ENCODE measurements around the gene C21orf58. TPM values are rescaled to one million over a fixed set of nuclear protein-coding genes. Genes with fewer than 3 reads are reported as not detected.
"Not testable (repeated sequence)": the region's sequence is repeated elsewhere in the genome, so short reads cannot be mapped to it uniquely, and the experiment has no call there.

The C21orf58 gene
- polyA plus RNA-seq, 3 donors: 0.15 to 0.73 (median 0.21) TPM

- Histone ChIP-seq H3K4me1 (ENCODE audit: control insufficient read depth in 1 of 2, insufficient read depth in 2 of 2, low read length in 2 of 2) (no peaks in the 10 kb centered on the region), H3K9ac (ENCODE audit: insufficient read depth, low read length, poor library complexity, severe bottlenecking) (no peak overlapping the region), H3K9me3 (replicated peaks in 1 of 2; ENCODE audit: control insufficient read depth in 1 of 2, insufficient read depth in 1 of 2, low read length in 2 of 2) (no peaks in the 10 kb centered on the region), H3K4me3 (replicated peaks in 1 of 3; ENCODE audit: low read depth in 2 of 3, low read length in 3 of 3) (no peak overlapping the region), H3K36me3 (replicated peaks in 1 of 2; ENCODE audit: control insufficient read depth in 1 of 2, insufficient read depth in 2 of 2, low read length in 2 of 2) (peaks cover 22 to 65% of the 10 kb centered on the region in 2 donors), H3K27me3 (ENCODE audit: control insufficient read depth in 2 of 2, insufficient read depth in 2 of 2, low read length in 2 of 2) (no peaks in the 10 kb centered on the region), H3K79me2 (ENCODE audit: insufficient read depth, low read length) (no peaks in the 10 kb centered on the region), H3K27ac (ENCODE audit: low read depth in 1 of 2, low read length in 2 of 2) (no peak overlapping the region), H2AFZ (ENCODE audit: insufficient read depth, low read depth, low read length, poor library complexity, severe bottlenecking) (no peak overlapping the region), H3K4me2 (replicated peaks; ENCODE audit: extremely low read depth, low read length, poor library complexity, severe bottlenecking) (no peak overlapping the region), H4K20me1 (ENCODE audit: insufficient read depth, low read length) (no peaks in the 10 kb centered on the region)
- Mint-ChIP-seq H3K9me3 (no peaks in the 10 kb centered on the region), H3K36me3 (peaks cover 25 to 76% of the 10 kb centered on the region in 2 donors), H3K27me3 (ENCODE audit: low read depth in 3 of 3) (no peaks in the 10 kb centered on the region), H3K4me1 (no peaks in the 10 kb centered on the region), H3K4me3 (no peak overlapping the region), H3K27ac (no peak overlapping the region)
- DNase-seq: no peak
- intact Hi-C loops (cut with micrococcal nuclease): no loop called here
- TF ChIP-seq CTCF (IDR thresholded peaks at IDR 0.05): no peak
Measured at GRCh38 chr21:46311568-46311967, 12.1 kb downstream of the C21orf58 start.

- H3K27ac Mint-ChIP-seq; H4K20me1 ChIP-seq (ENCODE audit: insufficient read depth, low read length); H3K27me3 ChIP-seq (ENCODE audit: control insufficient read depth in 2 of 2, insufficient read depth in 2 of 2, low read length in 2 of 2); H3K4me1 ChIP-seq (ENCODE audit: control insufficient read depth in 1 of 2, insufficient read depth in 2 of 2, low read length in 2 of 2); H3K9me3 Mint-ChIP-seq; H3K4me3 ChIP-seq (replicated peaks in 1 of 3; ENCODE audit: low read depth in 2 of 3, low read length in 3 of 3); H3K9ac ChIP-seq (ENCODE audit: insufficient read depth, low read length, poor library complexity, severe bottlenecking); H2AFZ ChIP-seq (ENCODE audit: insufficient read depth, low read depth, low read length, poor library complexity, severe bottlenecking); H3K4me2 ChIP-seq (replicated peaks; ENCODE audit: extremely low read depth, low read length, poor library complexity, severe bottlenecking); intact Hi-C loops (cut with micrococcal nuclease); H3K4me1 Mint-ChIP-seq; H3K9me3 ChIP-seq (replicated peaks in 1 of 2; ENCODE audit: control insufficient read depth in 1 of 2, insufficient read depth in 1 of 2, low read length in 2 of 2); H3K27ac ChIP-seq (ENCODE audit: low read depth in 1 of 2, low read length in 2 of 2); DNase-seq; H3K79me2 ChIP-seq (ENCODE audit: insufficient read depth, low read length); H3K4me3 Mint-ChIP-seq; H3K27me3 Mint-ChIP-seq (ENCODE audit: low read depth in 3 of 3): not testable (repeated sequence)
- peaks cover 21 to 67% of the 10 kb centered on the region in 2 donors for H3K36me3 ChIP-seq (replicated peaks in 1 of 2; ENCODE audit: control insufficient read depth in 1 of 2, insufficient read depth in 2 of 2, low read length in 2 of 2)
- H3K36me3 Mint-ChIP-seq: peaks cover 27 to 78% of the 10 kb centered on the region in 2 donors
- WGBS (ENCODE audit: insufficient coverage): no CpG with 5 or more reads among the region's 8 CpGs
Measured at GRCh38 chr21:46310260-46310659, 13.4 kb downstream of the C21orf58 start.
